Measurements from ENCODE around the gene POU2F3. TPM values are rescaled to one million over a fixed set of nuclear protein-coding genes. Genes with fewer than 3 reads are reported as not detected.

Gene POU2F3
- not detected for total RNA-seq

DNA sequence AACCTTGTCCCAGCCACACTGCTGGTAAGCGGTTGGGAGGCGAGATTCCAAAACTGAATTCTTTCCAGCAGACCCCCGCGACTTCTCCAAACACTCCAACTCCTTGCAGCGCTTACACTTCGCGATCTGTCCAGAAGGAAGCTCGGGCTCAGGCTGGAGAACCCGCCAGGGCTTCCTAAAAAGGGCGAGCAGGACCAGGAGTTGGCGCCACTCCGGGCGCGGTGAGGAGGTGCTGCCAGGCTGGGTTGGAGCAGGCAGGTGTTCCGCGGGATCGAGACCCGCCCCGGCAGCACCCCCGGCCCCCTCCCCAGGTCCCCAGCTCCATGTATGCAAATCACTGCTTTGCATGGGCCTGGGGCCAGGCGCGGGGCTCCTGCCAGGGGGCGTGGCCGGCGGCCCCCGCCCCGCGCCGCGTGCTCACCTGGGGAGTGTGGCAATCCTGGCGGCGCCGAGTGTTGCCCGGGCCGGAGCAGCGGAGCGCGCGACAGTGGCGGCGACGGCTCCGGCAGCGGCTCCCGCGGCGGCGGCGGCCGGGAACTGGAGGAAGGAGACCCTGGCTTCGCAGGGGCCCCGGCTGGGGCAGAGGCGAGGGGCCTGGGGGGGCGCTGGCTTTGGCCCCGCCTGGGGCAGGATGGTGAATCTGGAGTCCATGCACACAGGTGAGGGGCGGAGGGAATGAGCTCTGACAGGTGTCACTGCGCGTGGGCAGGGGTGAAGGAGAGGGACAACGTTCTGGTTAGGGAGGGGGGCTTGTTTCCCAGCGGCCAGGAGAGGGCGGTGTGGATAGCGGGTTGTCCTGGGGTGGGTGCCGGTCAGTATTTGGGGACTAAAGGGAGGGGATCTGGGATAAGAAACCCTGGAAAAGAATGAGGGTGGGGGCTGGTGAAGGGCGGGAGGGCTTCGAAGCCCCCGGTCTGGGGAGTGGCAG lies at the start of gene POU2F3:
TSS of gene POU2F3 (plus strand) at position 428 of the 928 bp plus-strand sequence. CDS start at position 632, 204 bp downstream.

DNA sequence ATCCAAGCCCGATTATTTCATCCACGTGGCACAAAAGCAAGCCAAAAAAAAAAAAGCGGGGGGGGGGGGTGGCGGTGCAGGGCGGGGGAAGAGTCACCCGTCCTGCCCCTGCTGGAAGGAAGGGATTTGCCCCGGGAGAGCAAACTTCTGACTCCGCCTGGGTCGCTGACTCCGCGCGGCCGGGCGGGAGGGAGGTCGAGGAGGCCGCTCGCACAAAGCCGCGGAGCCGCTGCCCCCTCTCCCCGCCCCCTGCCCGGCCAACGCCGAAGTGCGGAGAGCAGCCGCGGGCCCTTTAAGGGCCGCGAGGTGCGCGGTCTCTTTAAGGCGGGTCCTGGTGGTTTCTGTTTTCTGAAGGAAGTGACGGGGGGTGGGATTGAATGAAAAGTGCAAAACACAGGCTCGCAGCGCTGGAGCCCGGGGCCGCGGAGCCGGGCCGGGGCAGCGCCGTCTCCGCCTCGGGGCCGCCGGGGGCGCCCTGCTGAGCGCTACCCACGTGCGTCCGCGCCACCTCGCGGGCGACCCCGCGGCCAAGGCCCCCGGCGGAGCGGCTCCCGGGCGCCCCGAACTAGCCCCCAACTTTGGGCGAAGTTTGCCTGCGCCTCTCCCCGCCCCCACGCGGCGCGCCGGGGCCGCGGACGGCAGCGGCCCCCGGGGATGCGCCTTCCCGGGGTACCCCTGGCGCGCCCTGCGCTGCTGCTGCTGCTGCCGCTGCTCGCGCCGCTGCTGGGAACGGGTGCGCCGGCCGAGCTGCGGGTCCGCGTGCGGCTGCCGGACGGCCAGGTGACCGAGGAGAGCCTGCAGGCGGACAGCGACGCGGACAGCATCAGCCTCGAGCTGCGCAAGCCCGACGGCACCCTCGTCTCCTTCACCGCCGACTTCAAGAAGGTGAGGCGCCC lies 29.1 kb upstream of the POU2F3 start, which contains the start of gene OAF:
TSS of gene OAF (plus strand) at position 407 of the 896 bp plus-strand sequence. CDS start at position 655, 248 bp downstream.

DNA sequence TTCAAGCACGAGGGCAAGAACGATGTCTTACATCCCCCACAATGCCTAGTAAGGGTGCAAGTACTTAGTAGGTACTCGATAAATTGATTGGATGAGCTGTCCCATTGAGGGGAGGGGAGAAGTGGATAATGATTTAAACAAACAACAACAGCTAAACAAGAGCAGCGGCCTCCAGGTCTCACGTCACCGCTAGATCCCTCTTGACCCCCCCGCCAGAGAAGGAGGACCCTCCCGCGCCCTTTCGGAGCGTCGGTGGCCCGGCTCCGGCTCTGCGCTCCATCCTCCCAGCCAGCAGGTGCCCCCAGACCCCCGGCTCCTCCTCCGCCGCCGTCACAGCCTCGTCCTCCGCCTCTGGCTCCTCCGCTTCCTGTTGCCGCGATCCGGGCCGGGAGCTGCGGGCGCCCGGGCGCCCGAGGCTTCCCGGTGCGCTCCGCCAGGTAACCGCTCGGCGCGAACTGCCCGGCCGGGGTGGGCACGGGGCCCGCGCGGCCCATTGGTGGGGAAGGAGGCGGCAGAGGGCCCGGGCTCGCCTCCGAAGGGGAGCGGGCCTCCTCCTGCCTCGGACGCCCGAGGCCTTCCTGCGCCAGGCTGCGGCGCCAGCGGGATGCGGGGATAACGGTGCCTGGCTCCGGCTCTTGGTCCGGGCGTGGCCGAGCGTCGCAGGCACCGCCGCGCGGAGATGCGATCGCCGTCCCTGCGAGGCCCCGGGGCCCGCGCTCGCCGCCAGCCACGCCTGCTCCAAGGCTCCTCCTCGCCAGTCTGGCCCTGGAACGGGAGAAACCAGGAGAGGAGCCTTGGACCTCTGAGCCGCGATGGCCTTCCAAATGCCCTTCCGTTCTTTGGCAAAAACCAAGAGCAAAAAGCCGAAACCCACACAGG lies 85.2 kb downstream of the POU2F3 start, which contains the start of gene TLCD5:
TSS of gene TLCD5 (plus strand) at position 368 of the 879 bp plus-strand sequence. CDS start 2,143 bp downstream, outside the sequence.

DNA sequence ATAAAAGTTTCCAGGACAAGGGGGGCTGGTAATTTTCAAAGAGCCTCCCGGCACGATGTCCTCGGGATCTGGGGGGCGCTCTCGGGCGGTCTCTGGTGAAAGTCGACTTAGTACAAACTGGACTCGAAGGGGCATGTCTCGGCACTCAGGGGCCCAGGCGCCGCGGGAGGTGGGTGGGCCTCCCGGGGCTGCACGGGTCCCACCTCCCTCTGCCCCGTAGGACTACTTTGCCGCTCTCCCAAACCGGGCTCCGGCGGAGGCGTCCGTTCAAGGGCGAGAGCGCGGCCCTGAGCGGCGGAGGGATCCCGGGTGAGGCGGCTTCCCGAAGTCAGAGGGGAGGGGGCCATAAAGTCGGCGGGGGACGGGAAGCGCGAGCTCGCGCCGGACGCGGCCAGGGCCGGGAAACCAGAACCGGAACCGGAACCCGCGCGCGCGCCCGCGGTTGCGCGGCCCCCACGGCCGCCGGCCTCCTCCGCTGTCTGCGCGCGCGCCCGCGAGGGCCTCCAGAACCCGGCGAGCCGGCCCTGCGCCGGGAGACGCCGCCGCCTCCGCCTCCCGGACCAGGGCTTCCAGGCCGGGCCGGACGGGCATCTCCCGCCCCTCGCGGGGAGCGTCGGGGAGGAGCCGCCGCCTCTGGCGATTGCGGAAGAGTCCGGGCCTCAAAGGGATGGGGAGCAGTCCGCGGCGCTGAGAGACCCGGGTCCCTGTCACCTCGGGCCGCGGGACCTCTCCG lies 96.1 kb downstream of the POU2F3 start, which contains the start of gene ARHGEF12:
TSS of gene ARHGEF12 (plus strand) at position 506 of the 733 bp plus-strand sequence. CDS start 831 bp downstream, outside the sequence.

Small RNAs within 50 kb of the gene (small RNA-seq; reads per million reads assigned to genes)
- gene RF00100 (ENCODE audit: low replicate concordance), result 445 reads per million, percentile 97 among the genes with 10 or more reads in this experiment

Other genes with a start within 250 kb of the POU2F3 start
- gene TRIM29, start 102.0 kb upstream of the POU2F3 start, total RNA-seq, result not detected
- 1.9 TPM for gene OAF, start 29.1 kb upstream of the POU2F3 start, total RNA-seq
- 21.6 TPM for gene TLCD5, start 85.2 kb downstream of the POU2F3 start, total RNA-seq
- 310 TPM for gene ARHGEF12, start 96.3 kb downstream of the POU2F3 start, total RNA-seq